ENCODE data around the gene TBC1D22A. TPM values are rescaled to one million over a fixed set of nuclear protein-coding genes. Genes with fewer than 3 reads are reported as not detected.

TBC1D22A gene
- total RNA-seq, 1 donor from 2014 or later = 87.8 TPM

GRCh38 chr22:46748206-46748907 is 14.1 kb upstream of the TBC1D22A start:
- Histone ChIP-seq H3K4me3 (no peak overlapping the region), H3K27me3 (no peaks in the 10 kb centered on the region), H3K27ac (no peak overlapping the region), H3K9me3 (no peaks in the 10 kb centered on the region), H3K36me3 (no peaks in the 10 kb centered on the region), H3K4me1 (peaks cover 4 to 5% of the 10 kb centered on the region in 2 donors)
- TF ChIP-seq CTCF (IDR thresholded peaks at IDR 0.05) = no peak
- intact Hi-C loops (cut with DNase I) = no loop called here
- no peak for DNase-seq (ENCODE audit: low spot score in 2 of 2)

GRCh38 chr22:46748908-46749675 is 13.4 kb upstream of the TBC1D22A start:
- Histone ChIP-seq H3K4me1 (peaks cover 11 to 13% of the 10 kb centered on the region in 2 donors), H3K9me3 (no peaks in the 10 kb centered on the region), H3K27ac (no peak overlapping the region), H3K36me3 (no peaks in the 10 kb centered on the region), H3K27me3 (no peaks in the 10 kb centered on the region), H3K4me3 (no peak overlapping the region)
- no peak for DNase-seq (ENCODE audit: low spot score in 2 of 2)
- no peak for TF ChIP-seq CTCF (IDR thresholded peaks at IDR 0.05)
- intact Hi-C loops (cut with DNase I) = no loop called here

GRCh38 chr22:46749682-46750529 is 12.5 kb upstream of the TBC1D22A start:
- H3K36me3 ChIP-seq = no peaks in the 10 kb centered on the region

GRCh38 chr22:46750530-46750800 is 12.0 kb upstream of the TBC1D22A start:
- H3K4me3 ChIP-seq = no peak overlapping the region
- no peak for DNase-seq (ENCODE audit: low spot score in 2 of 2)
- TF ChIP-seq CTCF (IDR thresholded peaks at IDR 0.05) = no peak
- no peaks in the 10 kb centered on the region for H3K9me3 ChIP-seq
- intact Hi-C loops (cut with DNase I) = no loop called here
- no peaks in the 10 kb centered on the region for H3K36me3 ChIP-seq
- peaks cover 18 to 20% of the 10 kb centered on the region in 2 donors for H3K4me1 ChIP-seq
- H3K27me3 ChIP-seq = no peaks in the 10 kb centered on the region
- no peak overlapping the region for H3K27ac ChIP-seq

More at GRCh38 chr22:46749682-46750529, 12.5 kb upstream of the TBC1D22A start:
- Histone ChIP-seq H3K27me3 (no peaks in the 10 kb centered on the region), H3K27ac (no peak overlapping the region), H3K9me3 (no peaks in the 10 kb centered on the region), H3K4me3 (no peak overlapping the region), H3K4me1 (peaks cover 16% of the 10 kb centered on the region in 2 donors)
- intact Hi-C loops (cut with DNase I) = no loop called here
- no peak for TF ChIP-seq CTCF (IDR thresholded peaks at IDR 0.05)
- DNase-seq (ENCODE audit: low spot score in 2 of 2) = no peak

- H3K4me1 ChIP-seq = peaks cover 18 to 20% of the 10 kb centered on the region in 2 donors
- H3K27me3 ChIP-seq = no peaks in the 10 kb centered on the region
- no peak for DNase-seq (ENCODE audit: low spot score in 2 of 2)
- no peak overlapping the region for H3K4me3 ChIP-seq
- intact Hi-C loops (cut with DNase I) = no loop called here
- no peaks in the 10 kb centered on the region for H3K9me3 ChIP-seq
- H3K36me3 ChIP-seq = no peaks in the 10 kb centered on the region
- TF ChIP-seq CTCF (IDR thresholded peaks at IDR 0.05) = no peak
- H3K27ac ChIP-seq = no peak overlapping the region
Measured at GRCh38 chr22:46750863-46751443, 11.5 kb upstream of the TBC1D22A start.

Data from ascending aorta (tissue), 2 donors.